Gastrocnemius medialis (tissue), 4 donors: ENCODE results near the gene MTG2. TPM values are rescaled to one million over a fixed set of nuclear protein-coding genes. Genes with fewer than 3 reads are reported as not detected.

Source experiments
- ATAC-seq, 2 donors: fragments of 150-250 bp; one replicate each; pipeline ENCODE4 v1.9.1; 2016
- DNase-seq, 2 donors: peaks; one replicate each; pipeline ENCODE4 v3.0.0-alpha.2; 2019
- H3K27ac ChIP-seq, 4 donors: fragments of 200-600 bp; sonication (generic); 1 replicate in 1 of 4; 2 replicates in 3 of 4; pipeline ENCODE4 v1.5.1; 2016 to 2018; ENCODE audit warnings: mild to moderate bottlenecking in 2 of 4, moderate library complexity in 1 of 4
- H3K27me3 ChIP-seq, 3 donors: fragments of 200-600 bp; sonication (generic) in 2 of 3; 1 replicate in 1 of 3; 2 replicates in 2 of 3; pipeline versions ENCODE4 v1.5.1 to v1.6.0; 2016 to 2019; ENCODE audit warnings: mild to moderate bottlenecking in 1 of 3, moderate library complexity in 1 of 3
- H3K36me3 ChIP-seq, 2 donors: fragments of 200-600 bp; sonication (generic) in 1 of 2; one replicate each; pipeline ENCODE4 v1.5.1; 2017 to 2018
- H3K4me1 ChIP-seq, 2 donors: fragments of 200-600 bp; sonication (generic) in 1 of 2; one replicate each; pipeline ENCODE4 v1.5.1; 2016 to 2017; ENCODE audit warnings: mild to moderate bottlenecking in 2 of 2
- H3K4me3 ChIP-seq, 4 donors: fragments of 200-600 bp; sonication (generic) in 3 of 4; 1 replicate in 1 of 4; 2 replicates in 3 of 4; pipeline ENCODE4 v1.5.1; 2016 to 2019; ENCODE audit warnings: mild to moderate bottlenecking in 2 of 4
- H3K9me3 ChIP-seq, 3 donors: fragments of 200-600 bp; sonication (generic) in 2 of 3; 1 replicate in 1 of 3; 2 replicates in 2 of 3; pipeline ENCODE4 v1.5.1; 2016 to 2019
- POLR2A ChIP-seq, 2 donors: fragments of 450-650 bp; IDR thresholded peaks; one replicate each; pipeline ENCODE4 v1.6.1; 2017; ENCODE audit warnings: antibody characterized with exemption in 2 of 2, mild to moderate bottlenecking in 2 of 2, moderate library complexity in 2 of 2
- in situ Hi-C, 4 donors: fragments of 200-750 bp; cut with MboI; loops; one replicate each; pipeline versions ENCODE4 v1.15.0 to v1.8.0; 2017; ENCODE audit warnings: low sequenced_read_pairs in 4 of 4
- intact Hi-C: fragments of 100-400 bp; cut with DNase I; formaldehyde crosslinking; loops from one replicate; pipeline ENCODE4 v1.15.1; 2023; ENCODE audit warnings: low total_unique reads
- total RNA-seq, 4 donors: library from RNA; depleted of rRNA; stranded (reverse); fragments of >200 nt; gene quantifications; one replicate each; pipeline versions ENCODE4 v1.1.0 to v1.2.3, GENCODE V29; 2016
- TF ChIP-seq, protein P1 (sequence below), 5 experiments: fragments of 450-650 bp in 3 of 5; fragments of 200-600 bp in 2 of 5; sonication (generic) in 2 of 5; IDR thresholded peaks in 4 of 5; conservative IDR thresholded peaks in 1 of 5; 1 replicate in 4 of 5; 2 replicates in 1 of 5; pipeline ENCODE4 v1.5.1; 2016 to 2019; ENCODE audit warnings: antibody characterized with exemption in 5 of 5, mild to moderate bottlenecking in 3 of 5, moderate library complexity in 3 of 5

Gene MTG2
- total RNA-seq, 4 donors from 2014 or later: 21.0 to 50.8 (median 29.3) TPM

DNA sequence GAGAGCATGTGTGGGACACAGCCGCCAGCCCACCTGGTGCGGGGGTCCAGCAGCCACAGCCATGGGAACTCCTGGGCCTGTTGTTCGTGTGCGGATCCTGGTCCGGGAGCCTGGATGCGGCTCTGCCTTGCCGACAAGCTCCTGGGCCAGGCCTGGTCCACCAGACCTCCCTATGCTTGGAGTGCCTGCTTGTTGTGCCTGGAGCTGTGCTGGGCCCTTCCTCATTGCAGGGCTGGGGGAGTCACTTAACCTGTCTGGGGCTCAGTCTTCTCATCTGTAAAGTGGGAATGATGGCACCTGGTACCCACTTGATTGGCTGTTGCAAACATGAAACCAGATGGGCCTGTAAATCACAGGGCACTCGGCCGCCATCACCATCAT lies 52.9 kb downstream of the MTG2 start:
- intact Hi-C loops (loop anchor here (5.0 kb wide), 1 partner anchor 93 kb away; the partner anchor contains the start of genes PSMA7 and SS18L1), in situ Hi-C loops (no loop called here)
- Histone ChIP-seq H3K9me3 (no peaks in the 10 kb centered on the region), H3K36me3 (no peaks in the 10 kb centered on the region), H3K4me1 (peaks cover 42 to 43% of the 10 kb centered on the region in 2 donors), H3K27ac (peak overlapping the region; percentile 48 to 77 (median 63)), H3K4me3 (no peak overlapping the region), H3K27me3 (no peaks in the 10 kb centered on the region)
- DNase-seq (no peak), ATAC-seq (no peak)
- TF ChIP-seq, protein P1, sequence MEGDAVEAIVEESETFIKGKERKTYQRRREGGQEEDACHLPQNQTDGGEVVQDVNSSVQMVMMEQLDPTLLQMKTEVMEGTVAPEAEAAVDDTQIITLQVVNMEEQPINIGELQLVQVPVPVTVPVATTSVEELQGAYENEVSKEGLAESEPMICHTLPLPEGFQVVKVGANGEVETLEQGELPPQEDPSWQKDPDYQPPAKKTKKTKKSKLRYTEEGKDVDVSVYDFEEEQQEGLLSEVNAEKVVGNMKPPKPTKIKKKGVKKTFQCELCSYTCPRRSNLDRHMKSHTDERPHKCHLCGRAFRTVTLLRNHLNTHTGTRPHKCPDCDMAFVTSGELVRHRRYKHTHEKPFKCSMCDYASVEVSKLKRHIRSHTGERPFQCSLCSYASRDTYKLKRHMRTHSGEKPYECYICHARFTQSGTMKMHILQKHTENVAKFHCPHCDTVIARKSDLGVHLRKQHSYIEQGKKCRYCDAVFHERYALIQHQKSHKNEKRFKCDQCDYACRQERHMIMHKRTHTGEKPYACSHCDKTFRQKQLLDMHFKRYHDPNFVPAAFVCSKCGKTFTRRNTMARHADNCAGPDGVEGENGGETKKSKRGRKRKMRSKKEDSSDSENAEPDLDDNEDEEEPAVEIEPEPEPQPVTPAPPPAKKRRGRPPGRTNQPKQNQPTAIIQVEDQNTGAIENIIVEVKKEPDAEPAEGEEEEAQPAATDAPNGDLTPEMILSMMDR (IDR thresholded peaks at IDR 0.05 in 4 of 5, conservative IDR thresholded peaks at IDR 0.05 in 1 of 5): no peak
- no peak for TF ChIP-seq POLR2A (IDR thresholded peaks at IDR 0.05)

DNA sequence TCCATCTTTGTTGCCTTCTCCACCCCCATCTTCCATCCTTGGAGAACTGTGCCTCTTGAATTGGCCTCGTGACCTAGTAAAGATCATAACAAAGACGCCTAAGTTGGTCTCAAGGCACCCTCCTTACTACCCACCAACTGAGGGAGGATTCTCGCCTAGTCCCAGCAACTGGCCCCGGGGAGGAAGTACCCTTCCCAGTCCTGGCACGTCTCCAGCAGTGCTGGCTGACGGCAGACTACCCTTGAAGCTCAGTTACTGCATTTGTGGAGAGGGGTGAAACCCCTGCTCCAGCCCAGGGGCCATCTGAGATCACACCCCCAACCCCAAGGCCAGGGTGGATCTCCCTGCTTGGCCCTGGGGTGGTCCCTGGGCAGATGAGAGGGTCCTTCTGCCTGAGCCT lies 53.4 kb downstream of the MTG2 start:
- Histone ChIP-seq H3K27ac (peak overlapping the region in 1 of 4 donors; percentile 12), H3K9me3 (no peaks in the 10 kb centered on the region), H3K4me3 (no peak overlapping the region), H3K4me1 (peaks cover 42 to 43% of the 10 kb centered on the region in 2 donors), H3K36me3 (no peaks in the 10 kb centered on the region), H3K27me3 (no peaks in the 10 kb centered on the region)
- in situ Hi-C loops (no loop called here), intact Hi-C loops (loop anchor here (5.0 kb wide), 1 partner anchor 94 kb away; the partner anchor contains the start of genes PSMA7 and SS18L1)
- TF ChIP-seq POLR2A (IDR thresholded peaks at IDR 0.05): no peak
- TF ChIP-seq, protein P1 (IDR thresholded peaks at IDR 0.05 in 4 of 5, conservative IDR thresholded peaks at IDR 0.05 in 1 of 5): no peak
- ATAC-seq (no peak), DNase-seq (no peak)

DNA sequence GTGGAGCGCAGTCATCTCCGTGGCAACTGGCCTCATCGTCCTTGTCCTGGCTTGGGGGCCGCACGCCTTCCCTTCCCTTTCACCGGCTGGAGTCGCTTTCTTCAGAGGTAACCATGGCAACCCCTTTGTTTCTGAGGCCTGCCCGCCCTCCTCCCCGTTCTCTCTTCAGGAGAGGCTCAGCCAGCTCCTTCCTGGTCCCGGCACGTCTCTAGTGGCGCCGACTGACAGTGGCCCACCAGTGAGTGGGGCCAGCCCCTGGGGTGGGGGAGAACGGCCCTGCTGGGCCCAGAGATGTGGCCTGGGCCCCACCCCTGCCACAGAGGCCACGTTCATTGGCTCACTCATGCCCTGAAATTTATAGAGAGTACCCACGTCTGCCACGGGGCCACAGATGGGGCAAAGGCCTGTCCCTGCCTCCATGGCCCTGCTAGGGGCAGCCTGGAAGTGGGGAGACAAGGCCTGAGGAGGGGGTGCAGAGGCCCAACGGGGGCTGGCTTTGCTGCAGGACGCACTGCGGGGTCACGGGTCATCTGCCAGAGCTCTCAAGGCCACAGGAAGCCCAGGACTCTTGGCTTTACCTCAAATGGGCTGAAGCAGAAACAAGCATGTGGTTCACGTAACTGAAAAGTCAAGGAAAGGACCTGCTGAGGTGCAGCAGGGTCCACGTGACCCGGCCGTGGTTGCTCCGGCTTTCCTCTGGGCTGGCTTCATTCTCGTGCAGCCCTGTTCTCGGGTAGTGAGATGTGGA lies 54.1 kb downstream of the MTG2 start:
- H3K4me1 ChIP-seq: peaks cover 46 to 48% of the 10 kb centered on the region in 2 donors
- in situ Hi-C loops (no loop called here), intact Hi-C loops (loop anchor here (5.0 kb wide), 1 partner anchor 95 kb away; the partner anchor contains the start of genes PSMA7 and SS18L1)
- H3K9me3 ChIP-seq: no peaks in the 10 kb centered on the region
- H3K36me3 ChIP-seq: no peaks in the 10 kb centered on the region
- H3K4me3 ChIP-seq: no peak overlapping the region
- ATAC-seq (no peak), DNase-seq (no peak)
- no peaks in the 10 kb centered on the region for H3K27me3 ChIP-seq
- H3K27ac ChIP-seq: peak overlapping the region; percentile 73 to 87 (median 76)
- no peak for TF ChIP-seq POLR2A (IDR thresholded peaks at IDR 0.05)
- TF ChIP-seq, protein P1 (IDR thresholded peaks at IDR 0.05 in 4 of 5, conservative IDR thresholded peaks at IDR 0.05 in 1 of 5): no peak

DNA sequence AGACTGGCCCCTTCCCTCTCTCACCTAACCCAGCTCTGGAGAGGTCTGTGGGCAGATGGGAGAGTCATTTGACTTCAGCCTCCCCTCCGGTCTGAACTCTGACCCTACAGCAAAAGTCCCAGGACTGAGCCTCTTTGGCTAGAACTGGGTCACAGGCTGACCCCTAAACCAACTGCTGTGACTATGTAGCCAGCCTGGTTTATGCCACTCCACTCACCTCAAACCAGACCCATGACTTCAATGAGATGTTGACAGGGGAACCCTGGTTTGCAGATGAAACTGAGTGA lies 54.6 kb downstream of the MTG2 start:
- Histone ChIP-seq H3K9me3 (no peaks in the 10 kb centered on the region), H3K4me3 (peak overlapping the region in 3 of 4 donors; percentile 40 to 62 (median 51)), H3K27me3 (no peaks in the 10 kb centered on the region), H3K27ac (peak overlapping the region; percentile 73 to 87 (median 76)), H3K36me3 (no peaks in the 10 kb centered on the region), H3K4me1 (peaks cover 46 to 54% of the 10 kb centered on the region in 2 donors)
- TF ChIP-seq, protein P1 (IDR thresholded peaks at IDR 0.05 in 4 of 5, conservative IDR thresholded peaks at IDR 0.05 in 1 of 5): no peak
- TF ChIP-seq POLR2A (IDR thresholded peaks at IDR 0.05): no peak
- intact Hi-C loops (loop anchor here (5.0 kb wide), 1 partner anchor 95 kb away; the partner anchor contains the start of genes PSMA7 and SS18L1), in situ Hi-C loops (no loop called here)
- ATAC-seq (no peak), DNase-seq (no peak)
